Panc1 (cell line): Measurements from ENCODE around the gene PDHA1. TPM values are rescaled to one million over a fixed set of nuclear protein-coding genes. Genes with fewer than 3 reads are reported as not detected.
A peak's percentile ranks its signal among the peaks of the same experiment; 100 is the strongest.

ENCODE experiments used
- ATAC-seq: fragments of 200-7000 bp; cut with Tn5 transposase; 2 replicates; pipeline ENCODE4 v1.9.1; 2020; ENCODE audit warnings: mild to moderate bottlenecking, moderate library complexity
- BruUV-seq: library from RNA; stranded (reverse); fragments of 400-500 nt; replicated peaks from 2 replicates; lab custom pipeline; 2021; lab: Mats Ljungman, UMichigan
- CTCF ChIA-PET: fragments of 300-600 bp; sonication (Branson Sonifier 250); formaldehyde crosslinking; loops from one replicate; lab custom pipeline; 2022; ENCODE audit warnings: antibody characterized with exemption; lab: Charles Lee
- POLR2A ChIA-PET: fragments of 300-600 bp; sonication (Branson Sonifier 250); formaldehyde crosslinking; loops from one replicate; lab custom pipeline; 2022; ENCODE audit warnings: antibody characterized with exemption; lab: Charles Lee
- DNase-seq: peaks from one replicate; pipeline ENCODE4 v3.0.0-alpha.2; 2010; ENCODE audit warnings: low read depth, low spot score
- H3K27ac ChIP-seq: 2 replicates; pipeline ENCODE4 v1.5.1; 2011; ENCODE audit warnings: mild to moderate bottlenecking, low read length, inconsistent platforms
- H3K27me3 ChIP-seq: fragments of 200-500 bp; sonication (Bioruptor generic); 2 replicates; pipeline ENCODE4 v1.6.0; 2014; ENCODE audit warnings: low read length, inconsistent platforms; ENCODE audit not compliant: control insufficient read depth, insufficient read depth
- H3K36me3 ChIP-seq: fragments of 200-500 bp; sonication (Bioruptor generic); 2 replicates; pipeline ENCODE4 v1.5.1; 2014; ENCODE audit warnings: inconsistent platforms, mild to moderate bottlenecking, low read length, moderate library complexity; ENCODE audit not compliant: control insufficient read depth, insufficient read depth
- H3K4me1 ChIP-seq: 2 replicates; pipeline ENCODE4 v1.5.1; 2011; ENCODE audit warnings: inconsistent platforms, mild to moderate bottlenecking, low read length, moderate library complexity; ENCODE audit not compliant: control insufficient read depth, insufficient read depth
- H3K4me3 ChIP-seq, 2 experiments: 2 replicates each; pipeline ENCODE4 v1.5.1; 2011 to 2012; ENCODE audit warnings: low read depth in 2 of 2, low read length in 2 of 2, mild to moderate bottlenecking in 2 of 2, inconsistent platforms in 1 of 2, moderate library complexity in 1 of 2
- H3K9me3 ChIP-seq: fragments of 200-500 bp; sonication (Bioruptor generic); 2 replicates; pipeline ENCODE4 v1.5.1; 2014; ENCODE audit warnings: low read depth, mild to moderate bottlenecking, inconsistent platforms, low read length, moderate library complexity; ENCODE audit not compliant: control insufficient read depth, insufficient read depth
- CTCF ChIP-seq: fragments of 450-650 bp; IDR thresholded peaks from 2 replicates; pipeline ENCODE4 v1.5.1; 2017; ENCODE audit warnings: mild to moderate bottlenecking
- POLR2AphosphoS5 ChIP-seq: IDR thresholded peaks from 2 replicates; pipeline ENCODE4 v1.6.1; 2012; ENCODE audit warnings: mild to moderate bottlenecking, low read depth, low read length, moderate library complexity
- REST ChIP-seq, 2 experiments: IDR thresholded peaks; 2 replicates each; pipeline ENCODE4 v1.6.1; 2011 to 2012; ENCODE audit warnings: low read depth in 2 of 2, control low read depth in 1 of 2, low read length in 1 of 2, mild to moderate bottlenecking in 1 of 2, moderate library complexity in 1 of 2; ENCODE audit not compliant: insufficient read depth in 1 of 2
- SIN3A ChIP-seq: IDR thresholded peaks from 2 replicates; pipeline ENCODE4 v1.6.1; 2012; ENCODE audit warnings: low read depth, mild to moderate bottlenecking, low read length, moderate library complexity, borderline replicate concordance; ENCODE audit not compliant: insufficient read depth
- TCF7L2 ChIP-seq: IDR thresholded peaks from 2 replicates; pipeline ENCODE4 v1.6.1; 2011; ENCODE audit warnings: mild to moderate bottlenecking, low read depth, low read length, inconsistent platforms
- in situ Hi-C: cut with HindIII; loops from 2 replicates; pipeline ENCODE4 v1.10.0; 2016; ENCODE audit warnings: low sequenced_read_pairs, low pct_unique_long_range_greater_than_20kb
- intact Hi-C: fragments of 100-400 bp; cut with micrococcal nuclease; formaldehyde crosslinking; loops from one replicate; pipeline ENCODE4 v1.10.0; 2022; ENCODE audit not compliant: unreplicated experiment
- total RNA-seq: library from RNA; stranded (reverse); gene quantifications from one replicate; pipeline ENCODE4 v1.2.1, GENCODE V29; 2021; ENCODE audit not compliant: unreplicated experiment

Gene PDHA1
- total RNA-seq, 1 experiment from 2014 or later: 149 TPM

DNA sequence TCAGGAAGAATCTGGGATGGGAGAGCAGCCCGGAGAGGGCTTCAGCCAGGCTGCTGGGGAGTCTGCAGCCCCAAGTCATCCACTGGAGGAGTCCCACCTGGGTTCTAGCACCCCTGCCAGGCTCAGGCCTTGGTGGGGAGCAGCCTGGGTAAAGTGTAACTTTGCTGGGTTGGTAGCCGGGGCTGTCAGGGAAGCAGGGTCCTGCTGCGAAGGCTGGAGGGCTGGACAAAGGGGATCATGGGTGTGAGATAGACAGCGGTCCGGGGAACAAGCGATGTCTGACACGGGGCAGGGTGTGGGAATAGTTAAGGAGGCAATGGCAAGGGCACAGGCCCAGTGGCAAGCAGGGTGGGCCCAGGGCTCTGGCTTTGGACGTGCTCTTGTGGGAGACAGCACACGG lies 37.6 kb downstream of the PDHA1 start:
- ATAC-seq (no peak), DNase-seq (no peak)
- in situ Hi-C loops (no loop called here), intact Hi-C loops (loop anchor here (5.0 kb wide), 1 partner anchor 151 kb away; no protein-coding TSS in a partner anchor)
- no peaks in the 10 kb centered on the region for H3K9me3 ChIP-seq
- H3K27me3 ChIP-seq: no peaks in the 10 kb centered on the region
- no peak overlapping the region for H3K4me3 ChIP-seq
- no TSS peak for BruUV-seq
- CTCF ChIA-PET: no interaction called here
- H3K27ac ChIP-seq: no peak overlapping the region
- POLR2A ChIA-PET: no interaction called here
- no peaks in the 10 kb centered on the region for H3K36me3 ChIP-seq
- H3K4me1 ChIP-seq: no peaks in the 10 kb centered on the region
- no peak for TF ChIP-seq TCF7L2
- no peak for TF ChIP-seq POLR2AphosphoS5
- TF ChIP-seq REST (IDR thresholded peaks at IDR 0.05; ENCODE audit: insufficient read depth in 1 of 2, low read depth in 2 of 2, low read length in 1 of 2): no peak
- no peak for TF ChIP-seq CTCF
- TF ChIP-seq SIN3A: no peak

GRCh38 chrX:19382555-19383145 lies 38.9 kb downstream of the PDHA1 start:
- DNase-seq (no peak), ATAC-seq (peak; percentile 81)
- in situ Hi-C loops: no loop called here
- H3K27ac ChIP-seq: no peak overlapping the region
- no peaks in the 10 kb centered on the region for H3K27me3 ChIP-seq
- ChIA-PET CTCF (interaction anchor here (0.6 to 1.1 kb wide), 4 partner anchors 30 to 165 kb away, joined by 3 to 15 read pairs (median 5); partner anchors contain the start of gene MAP3K15), POLR2A (no interaction called here)
- no peaks in the 10 kb centered on the region for H3K4me1 ChIP-seq
- no peak for TF ChIP-seq TCF7L2
- TF ChIP-seq CTCF: peak; percentile 76
- intact Hi-C loops: loop anchor here (5.0 kb wide), 1 partner anchor 150 kb away; no protein-coding TSS in a partner anchor
- H3K36me3 ChIP-seq: no peaks in the 10 kb centered on the region
- H3K9me3 ChIP-seq: no peaks in the 10 kb centered on the region
- H3K4me3 ChIP-seq: no peak overlapping the region
- BruUV-seq: no TSS peak
